ENCODE results near the gene JAZF1.

DNA sequence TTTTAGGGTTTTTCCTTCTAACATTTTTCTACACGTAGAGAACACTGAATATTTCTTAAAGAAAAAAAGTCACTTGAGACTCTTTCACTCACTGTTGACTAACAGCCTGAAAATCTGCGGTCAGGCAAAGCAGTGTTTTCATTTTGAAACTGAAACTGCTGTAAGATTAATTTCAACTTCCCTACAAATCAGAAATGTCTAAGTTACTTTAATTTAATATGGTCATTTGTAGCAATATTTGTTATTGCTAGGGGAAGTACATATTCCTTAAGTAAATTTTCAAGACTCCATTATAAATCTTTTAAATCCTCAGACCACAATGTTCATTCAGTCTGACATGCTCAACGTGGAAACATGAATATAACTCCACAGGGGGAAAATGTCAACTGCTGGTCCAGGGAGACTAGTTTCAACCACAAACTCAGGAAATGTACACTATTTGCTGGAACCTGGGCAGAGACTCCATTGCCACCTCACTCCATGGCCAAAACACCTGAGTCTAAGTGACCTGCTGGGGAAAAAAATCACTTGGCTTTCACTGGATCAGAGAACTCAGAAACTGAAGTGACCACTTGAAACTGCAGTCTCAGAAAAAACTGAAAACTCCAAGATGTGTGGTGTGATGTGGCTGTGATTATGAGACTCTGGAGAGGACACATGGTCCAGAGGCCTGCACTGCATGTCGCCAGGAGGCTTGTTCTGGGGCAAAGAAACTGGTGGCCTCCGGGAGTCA lies 279.4 kb downstream of the JAZF1 start:
- TF ChIP-seq SIN3A (IDR thresholded peaks at IDR 0.05; ENCODE audit: low read depth) (no peak), RAD21 (IDR thresholded peaks at IDR 0.05; ENCODE audit: low read depth) (no peak), ZFX (IDR thresholded peaks at IDR 0.05) (no peak), ZNF274 (IDR thresholded peaks at IDR 0.05; ENCODE audit: low read depth, low read length) (no peak), EZH2 (IDR thresholded peaks at IDR 0.05) (no peak), POLR2A (IDR thresholded peaks at IDR 0.05; ENCODE audit: borderline replicate concordance, extremely low read depth, insufficient read depth, insufficient read length) (no peak), CEBPB (IDR thresholded peaks at IDR 0.05; ENCODE audit: low read depth) (no peak)
- TF ChIP-seq, protein P1, sequence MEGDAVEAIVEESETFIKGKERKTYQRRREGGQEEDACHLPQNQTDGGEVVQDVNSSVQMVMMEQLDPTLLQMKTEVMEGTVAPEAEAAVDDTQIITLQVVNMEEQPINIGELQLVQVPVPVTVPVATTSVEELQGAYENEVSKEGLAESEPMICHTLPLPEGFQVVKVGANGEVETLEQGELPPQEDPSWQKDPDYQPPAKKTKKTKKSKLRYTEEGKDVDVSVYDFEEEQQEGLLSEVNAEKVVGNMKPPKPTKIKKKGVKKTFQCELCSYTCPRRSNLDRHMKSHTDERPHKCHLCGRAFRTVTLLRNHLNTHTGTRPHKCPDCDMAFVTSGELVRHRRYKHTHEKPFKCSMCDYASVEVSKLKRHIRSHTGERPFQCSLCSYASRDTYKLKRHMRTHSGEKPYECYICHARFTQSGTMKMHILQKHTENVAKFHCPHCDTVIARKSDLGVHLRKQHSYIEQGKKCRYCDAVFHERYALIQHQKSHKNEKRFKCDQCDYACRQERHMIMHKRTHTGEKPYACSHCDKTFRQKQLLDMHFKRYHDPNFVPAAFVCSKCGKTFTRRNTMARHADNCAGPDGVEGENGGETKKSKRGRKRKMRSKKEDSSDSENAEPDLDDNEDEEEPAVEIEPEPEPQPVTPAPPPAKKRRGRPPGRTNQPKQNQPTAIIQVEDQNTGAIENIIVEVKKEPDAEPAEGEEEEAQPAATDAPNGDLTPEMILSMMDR (IDR thresholded peaks at IDR 0.05 in 2 of 3, conservative IDR thresholded peaks at IDR 0.05 in 1 of 3; ENCODE audit: borderline replicate concordance in 1 of 3, insufficient read depth in 1 of 3, low read depth in 2 of 3, low read length in 2 of 3), result no peak
- TF ChIP-seq, protein P2, sequence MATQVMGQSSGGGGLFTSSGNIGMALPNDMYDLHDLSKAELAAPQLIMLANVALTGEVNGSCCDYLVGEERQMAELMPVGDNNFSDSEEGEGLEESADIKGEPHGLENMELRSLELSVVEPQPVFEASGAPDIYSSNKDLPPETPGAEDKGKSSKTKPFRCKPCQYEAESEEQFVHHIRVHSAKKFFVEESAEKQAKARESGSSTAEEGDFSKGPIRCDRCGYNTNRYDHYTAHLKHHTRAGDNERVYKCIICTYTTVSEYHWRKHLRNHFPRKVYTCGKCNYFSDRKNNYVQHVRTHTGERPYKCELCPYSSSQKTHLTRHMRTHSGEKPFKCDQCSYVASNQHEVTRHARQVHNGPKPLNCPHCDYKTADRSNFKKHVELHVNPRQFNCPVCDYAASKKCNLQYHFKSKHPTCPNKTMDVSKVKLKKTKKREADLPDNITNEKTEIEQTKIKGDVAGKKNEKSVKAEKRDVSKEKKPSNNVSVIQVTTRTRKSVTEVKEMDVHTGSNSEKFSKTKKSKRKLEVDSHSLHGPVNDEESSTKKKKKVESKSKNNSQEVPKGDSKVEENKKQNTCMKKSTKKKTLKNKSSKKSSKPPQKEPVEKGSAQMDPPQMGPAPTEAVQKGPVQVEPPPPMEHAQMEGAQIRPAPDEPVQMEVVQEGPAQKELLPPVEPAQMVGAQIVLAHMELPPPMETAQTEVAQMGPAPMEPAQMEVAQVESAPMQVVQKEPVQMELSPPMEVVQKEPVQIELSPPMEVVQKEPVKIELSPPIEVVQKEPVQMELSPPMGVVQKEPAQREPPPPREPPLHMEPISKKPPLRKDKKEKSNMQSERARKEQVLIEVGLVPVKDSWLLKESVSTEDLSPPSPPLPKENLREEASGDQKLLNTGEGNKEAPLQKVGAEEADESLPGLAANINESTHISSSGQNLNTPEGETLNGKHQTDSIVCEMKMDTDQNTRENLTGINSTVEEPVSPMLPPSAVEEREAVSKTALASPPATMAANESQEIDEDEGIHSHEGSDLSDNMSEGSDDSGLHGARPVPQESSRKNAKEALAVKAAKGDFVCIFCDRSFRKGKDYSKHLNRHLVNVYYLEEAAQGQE (IDR thresholded peaks at IDR 0.05; ENCODE audit: low read depth), result no peak
- TF ChIP-seq, protein P3, sequence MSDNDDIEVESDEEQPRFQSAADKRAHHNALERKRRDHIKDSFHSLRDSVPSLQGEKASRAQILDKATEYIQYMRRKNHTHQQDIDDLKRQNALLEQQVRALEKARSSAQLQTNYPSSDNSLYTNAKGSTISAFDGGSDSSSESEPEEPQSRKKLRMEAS (IDR thresholded peaks at IDR 0.05), result no peak
